CD14-positive monocyte (primary cell): ENCODE results near the gene ZNF79. TPM values are rescaled to one million over a fixed set of nuclear protein-coding genes. Genes with fewer than 3 reads are reported as not detected.

Experiments used
- DNase-seq, 3 donors: peaks; one replicate each; pipeline ENCODE4 v3.0.0-alpha.2; 2011 to 2022
- H2AFZ ChIP-seq: 2 replicates; pipeline ENCODE4 v1.6.0; 2012; ENCODE audit warnings: mild to moderate bottlenecking, low read depth, low read length, inconsistent platforms; ENCODE audit not compliant: insufficient read depth, poor library complexity, severe bottlenecking
- H3K27ac ChIP-seq, 2 donors: 1 replicate in 1 of 2; 2 replicates in 1 of 2; pipeline ENCODE4 v1.5.1; 2012 to 2013; ENCODE audit warnings: low read length in 2 of 2, control low read depth in 1 of 2, inconsistent platforms in 1 of 2, low read depth in 1 of 2, mild to moderate bottlenecking in 1 of 2
- H3K27me3 ChIP-seq, 2 donors: one replicate each; pipeline versions ENCODE4 v1.6.0 to v1.6.1; 2011 to 2013; ENCODE audit warnings: low read length in 2 of 2; ENCODE audit not compliant: control insufficient read depth in 2 of 2, insufficient read depth in 2 of 2
- H3K36me3 ChIP-seq, 2 donors: replicated peaks in 1 of 2; 1 replicate in 1 of 2; 2 replicates in 1 of 2; pipeline versions ENCODE4 v1.5.1 to v1.6.1; 2012 to 2013; ENCODE audit warnings: low read length in 2 of 2, control low read depth in 1 of 2, inconsistent platforms in 1 of 2, mild to moderate bottlenecking in 1 of 2; ENCODE audit not compliant: insufficient read depth in 2 of 2, control insufficient read depth in 1 of 2
- H3K4me1 ChIP-seq, 2 donors: 1 replicate in 1 of 2; 2 replicates in 1 of 2; pipeline versions ENCODE4 v1.5.1 to v1.6.1; 2012 to 2013; ENCODE audit warnings: low read length in 2 of 2, control low read depth in 1 of 2, inconsistent platforms in 1 of 2, mild to moderate bottlenecking in 1 of 2, moderate library complexity in 1 of 2; ENCODE audit not compliant: insufficient read depth in 2 of 2, control insufficient read depth in 1 of 2
- H3K4me2 ChIP-seq: replicated peaks from 2 replicates; pipeline ENCODE3; 2012; ENCODE audit warnings: low read length, moderate library complexity, mild to moderate bottlenecking; ENCODE audit not compliant: poor library complexity, severe bottlenecking; ENCODE audit errors: extremely low read depth
- H3K4me3 ChIP-seq, 3 experiments: fragments of 200-600 bp in 1 of 3; sonication (generic) in 1 of 3; replicated peaks in 1 of 3; 1 replicate in 2 of 3; 2 replicates in 1 of 3; pipeline ENCODE4 v1.5.1; 2011 to 2013; ENCODE audit warnings: low read length in 3 of 3, mild to moderate bottlenecking in 3 of 3, control low read depth in 2 of 3, low read depth in 2 of 3, inconsistent platforms in 1 of 3, moderate library complexity in 1 of 3
- H3K79me2 ChIP-seq: 2 replicates; pipeline ENCODE4 v1.6.0; 2012; ENCODE audit warnings: mild to moderate bottlenecking, control low read depth, inconsistent platforms, low read length, moderate library complexity; ENCODE audit not compliant: insufficient read depth
- H3K9ac ChIP-seq: 2 replicates; pipeline ENCODE4 v1.6.0; 2017; ENCODE audit warnings: low read length, mild to moderate bottlenecking; ENCODE audit not compliant: insufficient read depth, poor library complexity, severe bottlenecking
- H3K9me3 ChIP-seq, 2 donors: replicated peaks in 1 of 2; 1 replicate in 1 of 2; 2 replicates in 1 of 2; pipeline versions ENCODE4 v1.5.1 to v1.6.1; 2012 to 2013; ENCODE audit warnings: low read length in 2 of 2, control low read depth in 1 of 2; ENCODE audit not compliant: control insufficient read depth in 1 of 2, insufficient read depth in 1 of 2
- H4K20me1 ChIP-seq: 2 replicates; pipeline ENCODE4 v1.6.0; 2012; ENCODE audit warnings: mild to moderate bottlenecking, low read length, control low read depth, moderate library complexity; ENCODE audit not compliant: insufficient read depth
- H3K27ac Mint-ChIP-seq, 7 donors: one replicate each; pipeline ENCODE4 v1.8.0; 2020; ENCODE audit warnings: mild to moderate bottlenecking in 7 of 7, mixed read lengths in 7 of 7, moderate library complexity in 6 of 7, inconsistent platforms in 2 of 7
- H3K27me3 Mint-ChIP-seq, 3 donors: one replicate each; pipeline ENCODE4 v1.8.0; 2021 to 2022; ENCODE audit warnings: low read depth in 3 of 3, mild to moderate bottlenecking in 3 of 3, mixed read lengths in 3 of 3, moderate library complexity in 3 of 3, inconsistent platforms in 1 of 3
- H3K36me3 Mint-ChIP-seq, 2 donors: one replicate each; pipeline ENCODE4 v1.8.0; 2020; ENCODE audit warnings: mixed read lengths in 2 of 2, inconsistent platforms in 1 of 2, mild to moderate bottlenecking in 1 of 2
- H3K4me1 Mint-ChIP-seq: one replicate; pipeline ENCODE4 v1.8.0; 2020; ENCODE audit warnings: mild to moderate bottlenecking, mixed read lengths
- H3K4me3 Mint-ChIP-seq, 2 donors: one replicate each; pipeline ENCODE4 v1.8.0; 2020; ENCODE audit warnings: mild to moderate bottlenecking in 2 of 2, mixed read lengths in 2 of 2, moderate library complexity in 1 of 2
- H3K9me3 Mint-ChIP-seq, 7 donors: one replicate each; pipeline ENCODE4 v1.8.0; 2020 to 2022; ENCODE audit warnings: mixed read lengths in 7 of 7, mild to moderate bottlenecking in 6 of 7, moderate library complexity in 6 of 7, inconsistent platforms in 2 of 7
- WGBS: methylation state at CpG from one replicate; pipeline ENCODE4 v1.1.5; 2013; ENCODE audit warnings: missing lambda C conversion rate; ENCODE audit not compliant: insufficient coverage; 5-methylcytosine and 5-hydroxymethylcytosine counted together
- intact Hi-C, 2 donors: fragments of 100-400 bp; cut with micrococcal nuclease; formaldehyde crosslinking; loops; one replicate each; pipeline versions ENCODE4 v1.15.0 to v1.15.1; 2023
- polyA plus RNA-seq, 3 donors: library from polyadenylated mRNA; depleted of rRNA in 1 of 3; unstranded in 2 of 3; stranded (reverse) in 1 of 3; fragments of 300-500 nt in 2 of 3; fragments of >200 nt in 1 of 3; fragmentation: Illumina TruSeq in 2 of 3; gene quantifications; 1 replicate in 2 of 3; 2 replicates in 1 of 3; pipeline ENCODE4 v1.2.3, GENCODE V29; 2012 to 2021
- TF ChIP-seq, protein P1 (sequence below): fragments of 200-600 bp; IDR thresholded peaks from one replicate; pipeline ENCODE4 v1.8.0; 2022; ENCODE audit warnings: antibody characterized with exemption, mild to moderate bottlenecking

Gene ZNF79
- polyA plus RNA-seq, 3 donors, result 1.4 to 3.3 (median 2.0) TPM

- Mint-ChIP-seq H3K36me3 (peaks cover 61 to 85% of the 10 kb centered on the region in 2 donors), H3K27ac (no peak overlapping the region), H3K27me3 (no peaks in the 10 kb centered on the region), H3K9me3 (no peaks in the 10 kb centered on the region), H3K4me1 (no peaks in the 10 kb centered on the region), H3K4me3 (no peak overlapping the region)
- TF ChIP-seq, protein P1, sequence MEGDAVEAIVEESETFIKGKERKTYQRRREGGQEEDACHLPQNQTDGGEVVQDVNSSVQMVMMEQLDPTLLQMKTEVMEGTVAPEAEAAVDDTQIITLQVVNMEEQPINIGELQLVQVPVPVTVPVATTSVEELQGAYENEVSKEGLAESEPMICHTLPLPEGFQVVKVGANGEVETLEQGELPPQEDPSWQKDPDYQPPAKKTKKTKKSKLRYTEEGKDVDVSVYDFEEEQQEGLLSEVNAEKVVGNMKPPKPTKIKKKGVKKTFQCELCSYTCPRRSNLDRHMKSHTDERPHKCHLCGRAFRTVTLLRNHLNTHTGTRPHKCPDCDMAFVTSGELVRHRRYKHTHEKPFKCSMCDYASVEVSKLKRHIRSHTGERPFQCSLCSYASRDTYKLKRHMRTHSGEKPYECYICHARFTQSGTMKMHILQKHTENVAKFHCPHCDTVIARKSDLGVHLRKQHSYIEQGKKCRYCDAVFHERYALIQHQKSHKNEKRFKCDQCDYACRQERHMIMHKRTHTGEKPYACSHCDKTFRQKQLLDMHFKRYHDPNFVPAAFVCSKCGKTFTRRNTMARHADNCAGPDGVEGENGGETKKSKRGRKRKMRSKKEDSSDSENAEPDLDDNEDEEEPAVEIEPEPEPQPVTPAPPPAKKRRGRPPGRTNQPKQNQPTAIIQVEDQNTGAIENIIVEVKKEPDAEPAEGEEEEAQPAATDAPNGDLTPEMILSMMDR, result no peak
- H3K27ac ChIP-seq, result no peak overlapping the region
- H3K79me2 ChIP-seq, result no peaks in the 10 kb centered on the region
- H3K4me3 ChIP-seq, result no peak overlapping the region
- no peak overlapping the region for H2AFZ ChIP-seq
- intact Hi-C loops, result no loop called here
- H4K20me1 ChIP-seq, result no peaks in the 10 kb centered on the region
- no peaks in the 10 kb centered on the region for H3K27me3 ChIP-seq
- peaks cover 76 to 92% of the 10 kb centered on the region in 2 donors for H3K36me3 ChIP-seq
- no peak overlapping the region for H3K4me2 ChIP-seq
- no peak for DNase-seq
- H3K9me3 ChIP-seq, result no peaks in the 10 kb centered on the region
- no peaks in the 10 kb centered on the region for H3K4me1 ChIP-seq
- no peak overlapping the region for H3K9ac ChIP-seq
- 99% methylated on average over 11 of the region's 14 CpGs for WGBS
Observed at GRCh38 chr9:127492616-127493015, 68.4 kb downstream of the ZNF79 start.

GRCh38 chr9:127493592-127494303 is 69.6 kb downstream of the ZNF79 start:
- intact Hi-C loops, result no loop called here
- Histone ChIP-seq H3K27me3 (no peaks in the 10 kb centered on the region), H3K79me2 (no peaks in the 10 kb centered on the region), H3K4me2 (no peak overlapping the region), H3K4me3 (no peak overlapping the region), H3K27ac (no peak overlapping the region), H3K9me3 (no peaks in the 10 kb centered on the region), H3K9ac (no peak overlapping the region), H3K36me3 (peaks cover 81 to 96% of the 10 kb centered on the region in 2 donors), H2AFZ (no peak overlapping the region), H4K20me1 (no peaks in the 10 kb centered on the region), H3K4me1 (no peaks in the 10 kb centered on the region)
- TF ChIP-seq, protein P1, result no peak
- no peaks in the 10 kb centered on the region for H3K4me1 Mint-ChIP-seq
- peaks cover 59 to 85% of the 10 kb centered on the region in 2 donors for H3K36me3 Mint-ChIP-seq
- DNase-seq, result no peak
- H3K27me3 Mint-ChIP-seq, result no peaks in the 10 kb centered on the region
- WGBS, result 97% methylated on average over 19 of the region's 22 CpGs
- no peaks in the 10 kb centered on the region for H3K9me3 Mint-ChIP-seq
- no peak overlapping the region for H3K27ac Mint-ChIP-seq
- H3K4me3 Mint-ChIP-seq, result no peak overlapping the region
